ENCODE results near the gene TRIM7. TPM values are rescaled to one million over a fixed set of nuclear protein-coding genes. Genes with fewer than 3 reads are reported as not detected.
"Not testable (repeated sequence)": the region's sequence is repeated elsewhere in the genome, so short reads cannot be mapped to it uniquely, and the experiment has no call there.

The TRIM7 gene
- total and polyA plus RNA-seq, 9 of the 15 experiments (the other 6 are each of a cell fraction or from before 2014, with no cell fraction given): 2.6 to 14.9 (median 8.9) TPM

GRCh38 chr5:181169459-181170236, 35.3 kb downstream of the TRIM7 start (continued):
- TF ChIP-seq ZBTB2 (IDR thresholded peaks at IDR 0.05) (peak; percentile 88), SRF (CRISPR knock-in tag; IDR thresholded peaks at IDR 0.05) (0 out of 4 replicates have a peak, but pooled peaks of 1 of the 2 experiments have one; percentile 22), POLR2H (tag; IDR thresholded peaks at IDR 0.05; ENCODE audit: low read depth) (peak; percentile 97), ZNF740 (CRISPR knock-in tag; IDR thresholded peaks at IDR 0.05) (peak; percentile 67; the same call in 1 of the 2 replicates), STAT5A (IDR thresholded peaks at IDR 0.05; ENCODE audit: borderline replicate concordance, low read length) (0 out of 2 replicates have a peak, but pooled peaks have one; percentile 18), ZBTB7A (IDR thresholded peaks at IDR 0.05; ENCODE audit: borderline replicate concordance, control insufficient read depth, low read depth, low read length) (peak; percentile 18; the same call in 1 of the 2 replicates), ATF1 (tag; IDR thresholded peaks at IDR 0.05) (peak; percentile 36), FOXP1 (CRISPR knock-in tag; IDR thresholded peaks at IDR 0.05) (peak; percentile 85), REST (IDR thresholded peaks at IDR 0.05; ENCODE audit: borderline replicate concordance) (peak; percentile 48), CREB3L1 (IDR thresholded peaks at IDR 0.05; ENCODE audit: borderline replicate concordance, low read depth) (peak; percentile 56; the same call in 1 of the 2 replicates), L3MBTL2 (IDR thresholded peaks at IDR 0.05) (peak; percentile 89), NCOA6 (IDR thresholded peaks at IDR 0.05) (peak; percentile 96)
- TF ChIP-seq ZNF740 (tag; IDR thresholded peaks at IDR 0.05); ATF1 (CRISPR knock-in tag; IDR thresholded peaks at IDR 0.05); REST (CRISPR knock-in tag; IDR thresholded peaks at IDR 0.05; ENCODE audit: low read depth): not testable (repeated sequence)
